Lower leg skin (tissue), 3 donors: ENCODE measurements around the gene ZCCHC17.

Experiments used
- CTCF ChIP-seq, 3 donors: fragments of 450-650 bp; IDR thresholded peaks; one replicate each; pipeline ENCODE4 v1.5.1; 2016; ENCODE audit warnings: antibody characterized with exemption in 3 of 3, mild to moderate bottlenecking in 3 of 3, moderate library complexity in 2 of 3
- POLR2A ChIP-seq, 2 donors: fragments of 450-650 bp; IDR thresholded peaks; one replicate each; pipeline ENCODE4 v1.6.1; 2016 to 2017; ENCODE audit warnings: antibody characterized with exemption in 2 of 2, mild to moderate bottlenecking in 1 of 2, moderate library complexity in 1 of 2

- TF ChIP-seq CTCF (IDR thresholded peaks at IDR 0.05) (no peak), POLR2A (IDR thresholded peaks at IDR 0.05) (no peak)
These were observed 97.9 kb downstream of the ZCCHC17 start for GRCh38 chr1:31394584-31395193.
